K562 (cell line): ENCODE results near the gene HOXA1. TPM values are rescaled to one million over a fixed set of nuclear protein-coding genes. Genes with fewer than 3 reads are reported as not detected.

Experiments used
- ATAC-seq: fragments of 200-7000 bp; cut with Tn5 transposase; 3 replicates; pipeline ENCODE4 v1.9.1; 2020; ENCODE audit warnings: moderate library complexity
- BruUV-seq: library from RNA; stranded (reverse); fragments of 400-500 nt; replicated peaks from 2 replicates; lab custom pipeline; 2021; lab: Mats Ljungman, UMichigan
- CTCF ChIA-PET: fragments of 300-600 bp; formaldehyde crosslinking; extraction: SDS; loops from one replicate; lab custom pipeline; 2021; ENCODE audit warnings: low intra/inter-chr PET ratio; lab: Yijun Ruan, JAX
- POLR2A ChIA-PET: fragments of 300-600, 350-650 bp; sonication (Branson Sonifier 250); formaldehyde crosslinking; extraction: SDS; loops from one replicate; lab custom pipeline; 2021; ENCODE audit warnings: antibody characterized with exemption, inconsistent platforms; lab: Yijun Ruan, JAX
- DNase-seq, 4 experiments: peaks; one replicate each; pipeline versions ENCODE4 v3.0.0 to v3.0.0-alpha.2; 2011 to 2018; ENCODE audit warnings: low spot score in 3 of 4, mixed read lengths in 3 of 4; ENCODE audit errors: extremely low read depth in 1 of 4
- FAIRE-seq: peaks from 2 replicates; lab custom pipeline; 2011; peaks lifted over from hg19 to GRCh38; lab: Jason Lieb, UNC
- H2AFZ ChIP-seq: 2 replicates; pipeline ENCODE4 v1.6.0; 2011; ENCODE audit warnings: low read depth, low read length, control low read depth, inconsistent platforms
- H3K27ac ChIP-seq: fragments of 200-600 bp; 3 replicates; pipeline ENCODE4 v1.8.0; 2011; ENCODE audit warnings: low read depth, mild to moderate bottlenecking, control low read depth, inconsistent platforms, low read length, moderate library complexity, mixed read lengths; ENCODE audit errors: extremely low read depth
- H3K27me3 ChIP-seq, 2 experiments: fragments of 300-600 bp in 1 of 2; 2 replicates in 1 of 2; 3 replicates in 1 of 2; pipeline versions ENCODE4 v1.6.0 to v1.8.0; 2011; ENCODE audit warnings: inconsistent platforms in 2 of 2, low read length in 2 of 2, mild to moderate bottlenecking in 1 of 2, mixed read lengths in 1 of 2, moderate library complexity in 1 of 2; ENCODE audit not compliant: control insufficient read depth in 2 of 2, insufficient read depth in 2 of 2
- H3K36me3 ChIP-seq: fragments of 300-600 bp; 3 replicates; pipeline ENCODE4 v1.8.0; 2011; ENCODE audit warnings: mild to moderate bottlenecking, low read length, inconsistent platforms; ENCODE audit not compliant: control insufficient read depth, insufficient read depth
- H3K4me1 ChIP-seq, 2 experiments: fragments of 200-600 bp in 1 of 2; replicated peaks in 1 of 2; 2 replicates in 1 of 2; 3 replicates in 1 of 2; pipeline versions ENCODE4 v1.5.1 to v1.8.0; 2011; ENCODE audit warnings: inconsistent platforms in 2 of 2, low read length in 2 of 2, mild to moderate bottlenecking in 1 of 2, mixed read lengths in 1 of 2, moderate library complexity in 1 of 2; ENCODE audit not compliant: control insufficient read depth in 2 of 2, insufficient read depth in 2 of 2
- H3K4me2 ChIP-seq: 2 replicates; pipeline ENCODE4 v1.6.1; 2011; ENCODE audit warnings: low read length, control low read depth, inconsistent platforms, mixed read lengths; ENCODE audit not compliant: insufficient read depth
- H3K4me3 ChIP-seq: fragments of 200-600 bp; sonication (generic), shearing (Covaris generic); 2 replicates; pipeline ENCODE4 v1.5.1; 2016; ENCODE audit warnings: control low read depth, inconsistent platforms
- H3K79me2 ChIP-seq: fragments of 200-600 bp; 3 replicates; pipeline ENCODE4 v1.8.0; 2011; ENCODE audit warnings: low read length, inconsistent platforms; ENCODE audit not compliant: control insufficient read depth, insufficient read depth
- H3K9ac ChIP-seq, 2 experiments: 2 replicates each; pipeline versions ENCODE4 v1.6.0 to v1.6.1; 2011; ENCODE audit warnings: low read depth in 2 of 2, low read length in 2 of 2, control low read depth in 1 of 2, inconsistent platforms in 1 of 2, mild to moderate bottlenecking in 1 of 2, mixed read lengths in 1 of 2; ENCODE audit not compliant: insufficient read depth in 1 of 2
- H3K9me1 ChIP-seq: one replicate; pipeline ENCODE4 v1.6.0; 2011; ENCODE audit warnings: inconsistent platforms, mild to moderate bottlenecking, low read length, moderate library complexity; ENCODE audit not compliant: control insufficient read depth, insufficient read depth
- H3K9me3 ChIP-seq: replicated peaks from 2 replicates; pipeline ENCODE4 v1.5.1; 2011; ENCODE audit warnings: low read depth, low read length, inconsistent platforms; ENCODE audit not compliant: control insufficient read depth, insufficient read depth
- H4K20me1 ChIP-seq: replicated peaks from 2 replicates; pipeline ENCODE4 v1.6.1; 2011; ENCODE audit warnings: low read length, inconsistent platforms, mixed read lengths; ENCODE audit not compliant: control insufficient read depth, insufficient read depth
- ARID1B ChIP-seq: fragments of 450-650 bp; IDR thresholded peaks from 2 replicates; pipeline ENCODE4 v1.6.1; 2016; ENCODE audit warnings: antibody characterized with exemption, mild to moderate bottlenecking, inconsistent platforms
- ARNT ChIP-seq, 2 experiments: fragments of 450-650 bp; IDR thresholded peaks; 2 replicates each; pipeline ENCODE4 v1.6.1; 2016; ENCODE audit warnings: mild to moderate bottlenecking in 1 of 2
- CREB5 ChIP-seq: fragments of 250-450 bp; sonication (Bioruptor Pico); IDR thresholded peaks from 2 replicates; pipeline ENCODE4 v1.5.0; 2020; ENCODE audit warnings: mild to moderate bottlenecking
- HMGXB4 ChIP-seq: sonication (generic); formaldehyde crosslinking; IDR thresholded peaks from 2 replicates; pipeline ENCODE4 v1.8.1; 2023; ENCODE audit warnings: mild to moderate bottlenecking, missing genetic modification reagents
- TCF15 ChIP-seq: fragments of 250-450 bp; sonication (Bioruptor Pico); IDR thresholded peaks from 2 replicates; pipeline ENCODE4 v1.8.0; 2022; ENCODE audit warnings: moderate library complexity, mild to moderate bottlenecking, inconsistent platforms
- ZKSCAN1 ChIP-seq: fragments of 150-350 bp; IDR thresholded peaks from 2 replicates; pipeline ENCODE4 v1.6.1; 2016; ENCODE audit warnings: low read depth, low read length
- WGBS: fragments of 100-300 bp; shearing (Covaris generic); methylation state at CpG from one replicate; pipeline ENCODE4 v1.1.6; 2016; ENCODE audit warnings: low coverage, mixed read lengths; ENCODE audit not compliant: insufficient coverage; ENCODE audit errors: missing lambda C conversion rate; 5-methylcytosine and 5-hydroxymethylcytosine counted together
- in situ Hi-C: fragments of 300-500 bp; cut with MboI; formaldehyde crosslinking; loops from 4 replicates; pipeline ENCODE4 v1.15.0; 2018; ENCODE audit warnings: inconsistent platforms, mixed read lengths
- intact Hi-C: fragments of 100-400 bp; cut with micrococcal nuclease; formaldehyde crosslinking; loops from 2 replicates; pipeline ENCODE4 v1.14.2; 2022
- polyA plus RNA-seq, 8 experiments: library from polyadenylated mRNA; depleted of rRNA in 4 of 8; stranded (reverse) in 5 of 8; unstranded in 3 of 8; fragments of >200 nt; fragmentation: Nextera tagmentation in 2 of 8; fragmentation: Illumina TruSeq in 1 of 8; extraction: Ambion mirVana in 2 of 8; extraction: Trizol in 1 of 8; gene quantifications; 2 replicates each; pipeline versions ENCODE4 v1.2.1 to v1.2.3, GENCODE V29; 2011 to 2014; ENCODE audit warnings: inconsistent platforms in 1 of 8, missing spikeins in 1 of 8
- total RNA-seq, 7 experiments: library from RNA; depleted of rRNA in 6 of 7; stranded (reverse); fragments of >200 nt in 6 of 7; fragmentation: Illumina TruSeq in 2 of 7; extraction: Trizol in 2 of 7; gene quantifications; 2 replicates each; pipeline versions ENCODE4 v1.2.1 to v1.2.3, GENCODE V29; 2011 to 2021; ENCODE audit warnings: low replicate concordance in 1 of 7

Gene HOXA1
- total and polyA plus RNA-seq, 9 of the 15 experiments (the other 6 are each of a cell fraction or from before 2014, with no cell fraction given), result 0.03 to 0.63 (median 0.09) TPM; not detected in 4

GRCh38 chr7:27106181-27106900, 10.5 kb upstream of the HOXA1 start:
- POLR2A ChIA-PET, result no interaction called here
- Histone ChIP-seq H2AFZ (no peak overlapping the region), H3K9me3 (no peaks in the 10 kb centered on the region), H3K9ac (no peak overlapping the region), H3K4me1 (peaks cover 0 to 16% of the 10 kb centered on the region in 2 experiments; a peak in 2 of 5 replicates), H3K4me3 (no peak overlapping the region), H3K4me2 (no peak overlapping the region), H3K9me1 (no peaks in the 10 kb centered on the region), H3K27ac (no peak overlapping the region), H3K27me3 (peaks cover 63 to 79% of the 10 kb centered on the region in 2 experiments), H3K79me2 (no peaks in the 10 kb centered on the region), H4K20me1 (no peaks in the 10 kb centered on the region), H3K36me3 (no peaks in the 10 kb centered on the region)
- ATAC-seq (no peak), FAIRE-seq (no peak), DNase-seq (no peak)
- WGBS, result 22% methylated on average over 31 of the region's 44 CpGs
- no TSS peak for BruUV-seq
- in situ Hi-C loops (no loop called here), intact Hi-C loops (no loop called here)
- CTCF ChIA-PET, result no interaction called here
- TF ChIP-seq HMGXB4 (CRISPR knock-in tag) (no peak), TCF15 (CRISPR knock-in tag) (no peak), CREB5 (CRISPR knock-in tag) (no peak), ARNT (IDR thresholded peaks at IDR 0.05) (no peak), ARID1B (no peak), ZKSCAN1 (no peak)
